D721Med (cell line): ENCODE data around the gene RECK.
A peak's percentile ranks its signal among the peaks of the same experiment; 100 is the strongest.

ENCODE experiments used
- DNase-seq: peaks from one replicate; pipeline ENCODE4 v3.0.0; 2011; ENCODE audit warnings: low spot score; ENCODE audit not compliant: insufficient read length
- FAIRE-seq: peaks from 2 replicates; lab custom pipeline; 2011; peaks lifted over from hg19 to GRCh38; lab: Jason Lieb, UNC
- TF ChIP-seq, protein P1 (sequence below): IDR thresholded peaks from 2 replicates; pipeline ENCODE4 v1.5.1; 2012; ENCODE audit warnings: mild to moderate bottlenecking, control low read depth; ENCODE audit not compliant: insufficient read depth; ENCODE audit errors: missing control alignments

The RECK gene

DNA sequence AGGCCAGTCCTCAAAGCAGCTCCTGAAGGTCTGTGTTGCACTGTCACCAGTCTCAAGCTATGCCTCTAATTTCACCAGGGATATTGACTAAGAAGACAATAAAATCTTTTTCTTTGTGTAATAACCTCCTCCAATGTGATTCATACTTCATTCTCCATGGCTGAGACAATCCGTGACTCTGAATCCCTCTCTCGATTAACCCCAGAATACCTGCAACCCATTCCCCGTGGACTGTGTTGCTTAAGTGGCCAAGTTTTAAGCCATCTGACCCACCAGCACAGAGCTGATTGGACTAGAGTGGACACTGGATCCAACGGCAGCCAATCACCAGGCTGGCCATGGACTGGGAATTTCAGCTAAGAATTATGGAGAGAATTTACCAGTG, 127.1 kb downstream of the RECK start:
- no peak for FAIRE-seq
- DNase-seq: no peak
- TF ChIP-seq, protein P1, sequence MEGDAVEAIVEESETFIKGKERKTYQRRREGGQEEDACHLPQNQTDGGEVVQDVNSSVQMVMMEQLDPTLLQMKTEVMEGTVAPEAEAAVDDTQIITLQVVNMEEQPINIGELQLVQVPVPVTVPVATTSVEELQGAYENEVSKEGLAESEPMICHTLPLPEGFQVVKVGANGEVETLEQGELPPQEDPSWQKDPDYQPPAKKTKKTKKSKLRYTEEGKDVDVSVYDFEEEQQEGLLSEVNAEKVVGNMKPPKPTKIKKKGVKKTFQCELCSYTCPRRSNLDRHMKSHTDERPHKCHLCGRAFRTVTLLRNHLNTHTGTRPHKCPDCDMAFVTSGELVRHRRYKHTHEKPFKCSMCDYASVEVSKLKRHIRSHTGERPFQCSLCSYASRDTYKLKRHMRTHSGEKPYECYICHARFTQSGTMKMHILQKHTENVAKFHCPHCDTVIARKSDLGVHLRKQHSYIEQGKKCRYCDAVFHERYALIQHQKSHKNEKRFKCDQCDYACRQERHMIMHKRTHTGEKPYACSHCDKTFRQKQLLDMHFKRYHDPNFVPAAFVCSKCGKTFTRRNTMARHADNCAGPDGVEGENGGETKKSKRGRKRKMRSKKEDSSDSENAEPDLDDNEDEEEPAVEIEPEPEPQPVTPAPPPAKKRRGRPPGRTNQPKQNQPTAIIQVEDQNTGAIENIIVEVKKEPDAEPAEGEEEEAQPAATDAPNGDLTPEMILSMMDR: no peak

DNA sequence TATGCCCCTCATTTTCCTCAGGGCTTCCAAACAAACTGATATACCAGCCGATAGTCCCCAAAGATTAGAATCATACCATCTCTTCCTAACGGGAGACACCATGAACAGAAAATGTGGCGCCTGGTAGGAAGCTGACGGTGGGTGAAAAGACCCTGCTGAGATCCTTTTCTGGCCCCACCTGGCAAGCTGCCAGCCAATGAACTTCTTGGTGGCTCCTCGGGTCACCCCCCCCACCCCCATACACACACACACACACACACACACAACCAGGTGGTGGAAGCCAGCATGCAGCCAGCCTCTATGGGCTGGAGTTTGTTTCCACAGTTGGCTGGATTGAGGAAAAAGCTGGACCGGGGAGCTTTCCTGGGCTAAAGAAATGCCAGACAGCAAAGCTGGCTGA, 127.7 kb downstream of the RECK start:
- DNase-seq (no peak), FAIRE-seq (no peak)
- TF ChIP-seq, protein P1: no peak

DNA sequence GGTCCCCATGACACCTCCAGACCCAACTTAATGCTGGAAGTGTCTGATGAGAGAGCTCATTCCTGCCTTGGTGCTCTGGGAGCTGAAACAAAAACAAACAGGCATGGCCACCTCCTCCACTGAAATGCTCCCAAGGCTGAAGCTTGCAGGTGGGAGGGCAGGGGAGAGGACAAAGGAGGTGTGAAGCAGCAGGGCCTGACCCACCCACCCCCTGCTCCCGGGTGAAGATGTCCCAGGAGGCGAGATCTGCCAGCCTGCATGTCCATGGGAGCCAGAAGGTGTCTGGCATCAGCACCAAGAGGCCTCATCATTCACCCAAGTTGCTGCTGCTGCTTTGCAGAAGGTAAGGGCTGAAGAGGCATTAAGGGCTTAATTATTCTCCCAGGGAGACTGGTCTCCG, 128.3 kb downstream of the RECK start:
- DNase-seq (no peak), FAIRE-seq (no peak)
- TF ChIP-seq, protein P1: no peak

DNA sequence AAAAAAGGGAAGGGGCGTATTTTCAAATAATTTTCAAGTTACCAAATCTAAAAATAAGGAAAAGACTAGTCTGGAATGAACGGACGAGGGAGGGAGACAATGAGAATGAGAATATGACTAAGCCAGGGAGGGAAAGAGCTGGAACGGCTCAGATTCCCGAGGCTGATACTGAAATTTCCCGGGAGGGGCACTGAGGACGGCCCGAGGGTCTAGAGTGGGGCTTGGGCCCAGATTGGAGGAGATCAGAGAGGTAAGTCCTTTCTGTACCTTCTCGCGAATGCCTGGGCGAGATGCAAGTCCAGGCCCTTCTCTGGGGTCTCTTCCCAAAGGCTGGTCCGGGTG, 129.1 kb downstream of the RECK start:
- FAIRE-seq (no peak), DNase-seq (no peak)
- TF ChIP-seq, protein P1: no peak

DNA sequence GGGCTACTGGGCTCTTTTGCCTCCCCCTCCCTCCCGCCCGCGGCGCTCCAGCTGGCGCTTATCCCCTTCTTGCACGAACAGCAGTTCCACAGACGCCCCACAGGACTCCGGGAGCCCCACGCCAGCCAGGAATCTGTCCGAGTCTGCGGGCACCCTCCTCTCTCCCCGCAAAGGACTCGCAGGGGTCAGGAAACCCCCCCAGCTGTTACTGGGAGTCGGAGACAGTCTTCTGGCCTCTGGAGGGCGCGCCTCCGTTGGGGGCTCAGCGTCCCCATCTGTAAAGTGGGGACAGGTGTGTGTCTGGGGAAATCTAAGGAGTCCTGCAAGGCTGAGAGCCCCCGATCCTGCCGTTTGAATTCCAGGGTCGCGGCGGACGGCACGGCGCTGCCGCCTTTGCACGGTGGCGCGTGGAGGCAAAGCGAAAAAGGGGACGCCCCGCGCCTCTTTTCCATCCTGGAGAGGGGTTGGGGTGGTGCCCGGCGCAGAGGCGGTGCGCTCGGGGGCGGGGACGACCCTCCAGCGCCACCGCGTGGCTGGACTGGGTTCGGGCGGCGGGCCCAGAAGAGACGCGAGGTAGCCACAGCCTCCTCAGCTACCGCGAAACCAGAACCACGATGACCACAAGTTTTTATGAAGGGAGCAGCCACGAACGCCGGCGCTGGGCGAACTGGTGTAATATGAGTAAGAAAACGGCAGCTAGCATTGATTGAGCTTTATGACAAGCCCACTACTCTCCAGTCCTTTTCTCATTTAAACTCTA, 129.6 kb downstream of the RECK start:
- TF ChIP-seq, protein P1: peak; percentile 82
- DNase-seq (peak; percentile 95), FAIRE-seq (no peak)

DNA sequence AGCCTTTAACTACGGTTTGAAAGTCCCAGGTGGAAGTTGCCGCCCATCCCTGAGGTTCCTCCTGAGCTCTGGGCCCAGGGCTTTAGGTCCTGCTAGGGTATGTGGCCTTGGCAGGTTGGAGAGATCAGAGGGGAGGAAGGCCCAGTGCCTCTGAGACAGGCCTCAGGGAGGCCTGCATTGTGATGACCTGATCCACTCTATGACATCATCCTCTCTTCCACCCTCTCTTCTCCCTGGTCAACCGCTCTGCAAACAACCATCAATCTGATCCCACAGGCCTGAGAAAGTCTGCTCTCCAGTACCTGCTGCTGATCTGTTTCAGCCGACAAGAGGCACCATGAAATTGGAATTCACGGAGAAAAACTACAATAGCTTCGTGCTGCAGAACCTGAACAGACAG, 132.5 kb downstream of the RECK start, which contains the start of gene CCIN:
TSS of gene CCIN (plus strand) at position 223 of the 400 bp plus-strand sequence. CDS start at position 338, 115 bp downstream.
- TF ChIP-seq, protein P1: no peak
- DNase-seq: no peak
- no peak for FAIRE-seq

DNA sequence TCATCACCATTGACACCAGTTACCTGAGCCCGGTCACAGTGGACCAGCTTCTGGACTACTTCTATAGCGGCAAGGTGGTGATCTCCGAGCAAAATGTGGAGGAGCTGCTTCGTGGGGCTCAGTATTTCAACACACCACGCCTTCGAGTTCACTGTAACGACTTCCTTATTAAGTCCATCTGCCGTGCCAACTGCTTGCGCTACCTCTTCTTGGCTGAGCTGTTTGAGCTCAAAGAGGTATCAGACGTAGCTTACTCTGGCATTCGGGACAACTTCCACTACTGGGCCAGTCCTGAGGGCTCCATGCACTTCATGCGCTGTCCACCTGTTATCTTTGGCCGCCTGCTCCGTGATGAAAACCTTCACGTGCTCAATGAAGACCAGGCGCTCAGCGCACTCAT, 133.0 kb downstream of the RECK start:
- DNase-seq: no peak
- TF ChIP-seq, protein P1: no peak
- FAIRE-seq: no peak
